DND-41 (cell line): ENCODE results near the gene TBC1D7.

Experiments used
- EZH2 ChIP-seq: IDR thresholded peaks from 3 replicates; pipeline ENCODE4 v1.6.1; 2012; ENCODE audit warnings: borderline replicate concordance, low read depth, mild to moderate bottlenecking, moderate library complexity, low read length, inconsistent platforms; ENCODE audit not compliant: severe bottlenecking
- TF ChIP-seq, protein P1 (sequence below): IDR thresholded peaks from 2 replicates; pipeline ENCODE4 v1.5.1; 2012; ENCODE audit warnings: borderline replicate concordance, low read length, moderate library complexity, mild to moderate bottlenecking; ENCODE audit not compliant: poor library complexity, severe bottlenecking; ENCODE audit errors: extremely low read depth

DNA sequence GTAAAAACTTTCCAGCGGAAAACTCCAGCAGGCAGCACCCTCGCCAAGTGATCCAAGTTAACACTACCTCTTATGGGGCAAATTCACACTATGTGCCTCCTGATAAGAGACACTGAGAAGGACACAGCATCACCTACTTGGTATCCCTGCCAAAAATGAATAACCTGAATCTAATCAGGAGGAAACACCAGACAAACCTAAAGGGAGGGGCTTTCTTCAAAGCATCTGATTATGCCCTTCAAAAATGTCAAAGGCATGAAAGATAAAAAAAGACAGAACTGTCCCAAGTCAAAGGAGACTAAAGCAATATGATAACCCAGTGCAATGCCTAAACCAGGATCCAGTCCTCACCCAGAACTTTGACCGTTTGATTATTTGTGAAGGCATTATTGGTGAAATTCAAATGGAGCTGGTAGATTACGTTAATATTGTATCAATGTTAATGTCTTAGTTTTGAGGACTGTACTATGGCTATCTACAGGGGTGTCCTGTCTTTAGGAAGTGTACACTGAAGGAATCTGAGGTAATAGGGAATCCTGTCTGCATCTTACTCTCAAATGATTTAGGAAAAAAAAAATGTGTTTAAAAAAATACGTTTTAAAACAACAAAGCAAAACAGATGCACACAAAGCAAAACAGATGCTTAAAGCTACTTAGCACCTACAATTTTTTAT, 8.3 kb downstream of the TBC1D7 start:
- TF ChIP-seq, protein P1, sequence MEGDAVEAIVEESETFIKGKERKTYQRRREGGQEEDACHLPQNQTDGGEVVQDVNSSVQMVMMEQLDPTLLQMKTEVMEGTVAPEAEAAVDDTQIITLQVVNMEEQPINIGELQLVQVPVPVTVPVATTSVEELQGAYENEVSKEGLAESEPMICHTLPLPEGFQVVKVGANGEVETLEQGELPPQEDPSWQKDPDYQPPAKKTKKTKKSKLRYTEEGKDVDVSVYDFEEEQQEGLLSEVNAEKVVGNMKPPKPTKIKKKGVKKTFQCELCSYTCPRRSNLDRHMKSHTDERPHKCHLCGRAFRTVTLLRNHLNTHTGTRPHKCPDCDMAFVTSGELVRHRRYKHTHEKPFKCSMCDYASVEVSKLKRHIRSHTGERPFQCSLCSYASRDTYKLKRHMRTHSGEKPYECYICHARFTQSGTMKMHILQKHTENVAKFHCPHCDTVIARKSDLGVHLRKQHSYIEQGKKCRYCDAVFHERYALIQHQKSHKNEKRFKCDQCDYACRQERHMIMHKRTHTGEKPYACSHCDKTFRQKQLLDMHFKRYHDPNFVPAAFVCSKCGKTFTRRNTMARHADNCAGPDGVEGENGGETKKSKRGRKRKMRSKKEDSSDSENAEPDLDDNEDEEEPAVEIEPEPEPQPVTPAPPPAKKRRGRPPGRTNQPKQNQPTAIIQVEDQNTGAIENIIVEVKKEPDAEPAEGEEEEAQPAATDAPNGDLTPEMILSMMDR, result no peak
- TF ChIP-seq EZH2, result no peak
